ENCODE data around the gene DENND1B. TPM values are rescaled to one million over a fixed set of nuclear protein-coding genes. Genes with fewer than 3 reads are reported as not detected.

Gene DENND1B
- polyA plus RNA-seq, 1 donor from 2014 or later: 12.4 TPM

- Histone ChIP-seq H3K36me3 (ENCODE audit: insufficient read depth, low read length) (no peaks in the 10 kb centered on the region), H3K27me3 (ENCODE audit: insufficient read depth, low read depth, low read length) (no peaks in the 10 kb centered on the region), H3F3A (ENCODE audit: insufficient read depth, low read length, poor library complexity, severe bottlenecking) (no peaks in the 10 kb centered on the region), H4K20me1 (ENCODE audit: insufficient read depth) (no peaks in the 10 kb centered on the region), H3K9me3 (ENCODE audit: low read length) (no peaks in the 10 kb centered on the region), H3K9me2 (ENCODE audit: insufficient read depth, low read length) (no peaks in the 10 kb centered on the region), H3K79me2 (replicated peaks; ENCODE audit: insufficient read depth, low read length) (no peaks in the 10 kb centered on the region), H3K27ac (ENCODE audit: low read length) (no peak overlapping the region), H3K4me2 (ENCODE audit: low read length) (no peak overlapping the region), H3K4me3 (ENCODE audit: low read length) (no peak overlapping the region), H2AFZ (ENCODE audit: low read depth, low read length) (no peak overlapping the region), H3K9ac (ENCODE audit: low read length) (no peak overlapping the region)
- TF ChIP-seq EZH2 (IDR thresholded peaks at IDR 0.05; ENCODE audit: borderline replicate concordance, insufficient read depth, low read length, poor library complexity, severe bottlenecking) (no peak), REST (IDR thresholded peaks at IDR 0.05; ENCODE audit: borderline replicate concordance) (no peak), POLR2AphosphoS5 (IDR thresholded peaks at IDR 0.05) (no peak), RAD21 (conservative IDR thresholded peaks at IDR 0.05) (no peak), CTCF (IDR thresholded peaks at IDR 0.05; ENCODE audit: poor library complexity, severe bottlenecking) (no peak), EP300 (conservative IDR thresholded peaks at IDR 0.05; ENCODE audit: poor library complexity, severe bottlenecking) (no peak), SMC3 (conservative IDR thresholded peaks at IDR 0.05; ENCODE audit: poor library complexity) (no peak), TAF1 (IDR thresholded peaks at IDR 0.05; ENCODE audit: low read depth) (no peak)
Measured at GRCh38 chr1:197663162-197663953, 111.9 kb downstream of the DENND1B start.

GRCh38 chr1:197660389-197660788 is 114.9 kb downstream of the DENND1B start:
- Histone ChIP-seq H3K79me2 (replicated peaks; ENCODE audit: insufficient read depth, low read length) (no peaks in the 10 kb centered on the region), H3F3A (ENCODE audit: insufficient read depth, low read length, poor library complexity, severe bottlenecking) (no peaks in the 10 kb centered on the region), H4K20me1 (ENCODE audit: insufficient read depth) (no peaks in the 10 kb centered on the region), H3K9me2 (ENCODE audit: insufficient read depth, low read length) (no peaks in the 10 kb centered on the region), H3K27me3 (ENCODE audit: insufficient read depth, low read depth, low read length) (no peaks in the 10 kb centered on the region), H3K9me3 (ENCODE audit: low read length) (no peaks in the 10 kb centered on the region), H3K36me3 (ENCODE audit: insufficient read depth, low read length) (no peaks in the 10 kb centered on the region), H2AFZ (ENCODE audit: low read depth, low read length) (no peak overlapping the region), H3K4me3 (ENCODE audit: low read length) (no peak overlapping the region), H3K9ac (ENCODE audit: low read length) (no peak overlapping the region), H3K27ac (ENCODE audit: low read length) (no peak overlapping the region), H3K4me2 (ENCODE audit: low read length) (no peak overlapping the region)
- TF ChIP-seq CTCF (IDR thresholded peaks at IDR 0.05; ENCODE audit: poor library complexity, severe bottlenecking) (no peak), EP300 (conservative IDR thresholded peaks at IDR 0.05; ENCODE audit: poor library complexity, severe bottlenecking) (no peak), POLR2AphosphoS5 (IDR thresholded peaks at IDR 0.05) (no peak), REST (IDR thresholded peaks at IDR 0.05; ENCODE audit: borderline replicate concordance) (no peak), RAD21 (conservative IDR thresholded peaks at IDR 0.05) (no peak), EZH2 (IDR thresholded peaks at IDR 0.05; ENCODE audit: borderline replicate concordance, insufficient read depth, low read length, poor library complexity, severe bottlenecking) (no peak), MXI1 (conservative IDR thresholded peaks at IDR 0.05; ENCODE audit: poor library complexity, severe bottlenecking) (no peak), SMC3 (conservative IDR thresholded peaks at IDR 0.05; ENCODE audit: poor library complexity) (no peak), TAF1 (IDR thresholded peaks at IDR 0.05; ENCODE audit: low read depth) (no peak)

All from neural cell (in vitro differentiated cells).